K562 treated with DMSO at 1 percent for 12 hours (cell line): ENCODE results near the gene PAGR1. TPM values are rescaled to one million over a fixed set of nuclear protein-coding genes. Genes with fewer than 3 reads are reported as not detected.

Experiments used
- total RNA-seq: library from RNA; unstranded; fragments of 300-600 nt; gene quantifications from 2 replicates; pipeline ENCODE4 v1.2.3, GENCODE V29; 2022; ENCODE audit not compliant: insufficient read depth

Gene PAGR1
- total RNA-seq: 36.1 and 48.1 TPM in 2 replicates

GRCh38 chr16:29815793-29816693 is at the start of gene PAGR1:
Gene PAGR1, plus strand, starts transcription at chr16:29816152. Its CDS starts 374 bp downstream, at chr16:29816526.

GRCh38 chr16:29777576-29778350 is 38.2 kb upstream of the PAGR1 start, which contains the start of gene ZG16:
Gene ZG16, plus strand, starts transcription at chr16:29778256. Its CDS starts 1,011 bp downstream, at chr16:29779267.

GRCh38 chr16:29790183-29790948 is 25.6 kb upstream of the PAGR1 start, which contains the start of gene KIF22:
Gene KIF22, plus strand, starts transcription at chr16:29790751. Its CDS starts 9 bp downstream, at chr16:29790760.

GRCh38 chr16:29806099-29806579 is 9.8 kb upstream of the PAGR1 start, which contains the start of gene MAZ:
Gene MAZ, plus strand, starts transcription at chr16:29806529. Its CDS starts 173 bp downstream, at chr16:29806702.

GRCh38 chr16:29811896-29812665 is 3.9 kb upstream of the PAGR1 start, which contains the start of gene PRRT2:
Gene PRRT2, plus strand, starts transcription at chr16:29812193. Its CDS starts 862 bp downstream, at chr16:29813055.

GRCh38 chr16:29820271-29820701 is 4.3 kb downstream of the PAGR1 start, which contains the start of gene MVP:
Gene MVP, plus strand, starts transcription at chr16:29820462. Its CDS starts 10,088 bp downstream, at chr16:29830550.

GRCh38 chr16:29862884-29863668 is 47.1 kb downstream of the PAGR1 start, which contains the start of gene CDIPT:
Gene CDIPT, minus strand, starts transcription at chr16:29863226. Its CDS starts 369 bp downstream, at chr16:29862857.

Other genes starting within 250 kb of the PAGR1 start
- gene SPN, start 152.9 kb upstream of the PAGR1 start, total RNA-seq: 43.8 and 109 TPM in 2 replicates
- 174 TPM in 2 replicates for gene QPRT, start 137.0 kb upstream of the PAGR1 start, total RNA-seq
- not detected in 2 replicates for gene C16orf54, start 70.2 kb upstream of the PAGR1 start, total RNA-seq
- not detected in 2 replicates for gene ZG16, start 37.9 kb upstream of the PAGR1 start, total RNA-seq
- gene KIF22, start 25.4 kb upstream of the PAGR1 start, total RNA-seq: 116 and 135 TPM in 2 replicates
- 261 and 270 TPM in 2 replicates for gene MAZ, start 9.6 kb upstream of the PAGR1 start, total RNA-seq
- gene PRRT2, start 4.0 kb upstream of the PAGR1 start, total RNA-seq: 0.38 and 1.3 TPM in 2 replicates
- gene MVP, start 4.3 kb downstream of the PAGR1 start, total RNA-seq: 4.6 TPM in 2 replicates
- 87.8 and 89.1 TPM in 2 replicates for gene CDIPT, start 47.1 kb downstream of the PAGR1 start, total RNA-seq
- gene SEZ6L2, start 83.4 kb downstream of the PAGR1 start, total RNA-seq: 2.8 and 3.6 TPM in 2 replicates
- not detected in 2 replicates for gene ASPHD1, start 84.3 kb downstream of the PAGR1 start, total RNA-seq
- gene KCTD13, start 110.1 kb downstream of the PAGR1 start, total RNA-seq: 27.1 and 44.6 TPM in 2 replicates
- gene TMEM219, start 145.9 kb downstream of the PAGR1 start, total RNA-seq: 166 and 188 TPM in 2 replicates
- gene TAOK2, start 157.7 kb downstream of the PAGR1 start, total RNA-seq: 38.3 and 60.9 TPM in 2 replicates
- 23.6 and 28.9 TPM in 2 replicates for gene HIRIP3, start 179.5 kb downstream of the PAGR1 start, total RNA-seq
- 95.4 and 119 TPM in 2 replicates for gene INO80E, start 180.1 kb downstream of the PAGR1 start, total RNA-seq
- gene DOC2A, start 194.9 kb downstream of the PAGR1 start, total RNA-seq: 0.99 and 2.0 TPM in 2 replicates
- not detected in 2 replicates for gene C16orf92, start 207.0 kb downstream of the PAGR1 start, total RNA-seq
- gene TLCD3B, start 215.1 kb downstream of the PAGR1 start, total RNA-seq: 0.61 and 1.6 TPM in 2 replicates
- 2,121 and 2,279 TPM in 2 replicates for gene ALDOA, start 249.6 kb downstream of the PAGR1 start, total RNA-seq